Nephron (organoid): ENCODE results near the gene CST4.

Experiments used
- H3K27ac Mint-ChIP-seq, 3 experiments: 2 replicates each; pipeline ENCODE4 v1.8.0; 2020; ENCODE audit warnings: mixed read lengths in 3 of 3, mild to moderate bottlenecking in 2 of 3, moderate library complexity in 1 of 3
- H3K27me3 Mint-ChIP-seq: 2 replicates; pipeline ENCODE4 v1.8.0; 2021; ENCODE audit warnings: low read depth, mild to moderate bottlenecking, moderate library complexity, mixed read lengths
- H3K36me3 Mint-ChIP-seq: 2 replicates; pipeline ENCODE4 v1.8.0; 2020; ENCODE audit warnings: low read depth, mixed read lengths
- H3K4me1 Mint-ChIP-seq: 2 replicates; pipeline ENCODE4 v1.8.0; 2020; ENCODE audit warnings: mixed read lengths
- H3K4me3 Mint-ChIP-seq, 3 experiments: 2 replicates each; pipeline ENCODE4 v1.8.0; 2020; ENCODE audit warnings: mild to moderate bottlenecking in 3 of 3, mixed read lengths in 3 of 3, moderate library complexity in 2 of 3
- H3K9me3 Mint-ChIP-seq: 2 replicates; pipeline ENCODE4 v1.8.0; 2020; ENCODE audit warnings: mixed read lengths
- TF ChIP-seq, protein P1 (sequence below), 3 experiments: fragments of 200-600 bp; sonication (generic); IDR thresholded peaks; one replicate each; pipeline ENCODE4 v1.5.0; 2021; ENCODE audit warnings: antibody characterized with exemption in 3 of 3; ENCODE audit not compliant: unreplicated experiment in 3 of 3

Gene CST4

DNA sequence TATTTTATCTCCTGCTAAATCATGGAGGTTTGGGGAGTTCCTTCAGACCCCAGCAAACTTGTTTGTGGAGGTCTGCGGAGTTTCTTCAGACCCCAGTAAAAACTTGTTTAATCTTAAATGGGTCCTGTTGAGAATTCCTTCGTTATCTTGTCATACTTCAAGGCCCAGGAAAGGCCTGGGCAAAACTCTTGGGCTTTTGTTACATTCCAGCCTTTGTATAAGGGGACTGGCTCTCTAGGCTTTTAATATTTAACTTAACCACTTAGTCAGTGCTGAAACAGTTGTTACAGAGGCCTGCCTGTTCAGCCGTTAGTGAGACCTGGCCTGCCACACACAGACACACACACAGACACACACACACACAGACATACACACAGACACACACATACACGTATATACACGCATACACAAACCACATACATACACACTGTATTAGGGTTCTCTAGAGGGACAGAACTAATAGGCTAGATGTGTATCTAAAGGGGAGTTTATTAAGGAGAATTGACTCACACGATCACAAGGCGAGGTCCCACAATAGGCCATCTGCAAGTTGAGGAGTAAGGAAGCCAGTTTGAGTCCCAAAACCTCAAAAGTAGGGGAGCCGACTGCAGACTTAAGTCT lies 29.7 kb downstream of the CST4 start:
- H3K27ac Mint-ChIP-seq = peak overlapping the region; percentile 88 to 96 (median 95)
- peaks cover 14% of the 10 kb centered on the region for H3K4me1 Mint-ChIP-seq
- TF ChIP-seq, protein P1, sequence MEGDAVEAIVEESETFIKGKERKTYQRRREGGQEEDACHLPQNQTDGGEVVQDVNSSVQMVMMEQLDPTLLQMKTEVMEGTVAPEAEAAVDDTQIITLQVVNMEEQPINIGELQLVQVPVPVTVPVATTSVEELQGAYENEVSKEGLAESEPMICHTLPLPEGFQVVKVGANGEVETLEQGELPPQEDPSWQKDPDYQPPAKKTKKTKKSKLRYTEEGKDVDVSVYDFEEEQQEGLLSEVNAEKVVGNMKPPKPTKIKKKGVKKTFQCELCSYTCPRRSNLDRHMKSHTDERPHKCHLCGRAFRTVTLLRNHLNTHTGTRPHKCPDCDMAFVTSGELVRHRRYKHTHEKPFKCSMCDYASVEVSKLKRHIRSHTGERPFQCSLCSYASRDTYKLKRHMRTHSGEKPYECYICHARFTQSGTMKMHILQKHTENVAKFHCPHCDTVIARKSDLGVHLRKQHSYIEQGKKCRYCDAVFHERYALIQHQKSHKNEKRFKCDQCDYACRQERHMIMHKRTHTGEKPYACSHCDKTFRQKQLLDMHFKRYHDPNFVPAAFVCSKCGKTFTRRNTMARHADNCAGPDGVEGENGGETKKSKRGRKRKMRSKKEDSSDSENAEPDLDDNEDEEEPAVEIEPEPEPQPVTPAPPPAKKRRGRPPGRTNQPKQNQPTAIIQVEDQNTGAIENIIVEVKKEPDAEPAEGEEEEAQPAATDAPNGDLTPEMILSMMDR (IDR thresholded peaks at IDR 0.05; ENCODE audit: unreplicated experiment in 3 of 3) = no peak
- no peaks in the 10 kb centered on the region for H3K36me3 Mint-ChIP-seq
- H3K27me3 Mint-ChIP-seq = peaks cover 4% of the 10 kb centered on the region
- H3K4me3 Mint-ChIP-seq = no peak overlapping the region
- H3K9me3 Mint-ChIP-seq = no peaks in the 10 kb centered on the region

DNA sequence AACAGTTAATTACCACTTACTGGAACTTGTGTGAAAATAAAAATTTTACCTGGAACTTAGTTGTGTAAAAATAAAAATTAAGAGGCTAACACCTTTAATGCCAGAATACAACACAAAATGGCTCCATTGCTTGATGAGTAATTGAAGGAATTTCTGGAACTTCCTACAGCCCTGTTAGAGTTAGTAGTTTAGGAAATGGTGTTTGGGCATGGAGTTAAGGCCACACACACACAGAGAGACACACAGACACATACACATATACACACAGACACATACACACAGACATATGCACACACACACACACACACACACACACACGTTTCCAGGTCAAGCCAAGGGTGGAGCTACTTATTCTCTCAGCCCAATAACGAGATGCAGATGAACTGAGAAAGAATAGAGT lies 30.5 kb downstream of the CST4 start:
- H3K4me1 Mint-ChIP-seq = peaks cover 14% of the 10 kb centered on the region
- H3K27ac Mint-ChIP-seq = peak overlapping the region; percentile 88 to 96 (median 95)
- peaks cover 4% of the 10 kb centered on the region for H3K27me3 Mint-ChIP-seq
- TF ChIP-seq, protein P1 (IDR thresholded peaks at IDR 0.05; ENCODE audit: unreplicated experiment in 3 of 3) = no peak
- no peaks in the 10 kb centered on the region for H3K36me3 Mint-ChIP-seq
- no peak overlapping the region for H3K4me3 Mint-ChIP-seq
- H3K9me3 Mint-ChIP-seq = no peaks in the 10 kb centered on the region

DNA sequence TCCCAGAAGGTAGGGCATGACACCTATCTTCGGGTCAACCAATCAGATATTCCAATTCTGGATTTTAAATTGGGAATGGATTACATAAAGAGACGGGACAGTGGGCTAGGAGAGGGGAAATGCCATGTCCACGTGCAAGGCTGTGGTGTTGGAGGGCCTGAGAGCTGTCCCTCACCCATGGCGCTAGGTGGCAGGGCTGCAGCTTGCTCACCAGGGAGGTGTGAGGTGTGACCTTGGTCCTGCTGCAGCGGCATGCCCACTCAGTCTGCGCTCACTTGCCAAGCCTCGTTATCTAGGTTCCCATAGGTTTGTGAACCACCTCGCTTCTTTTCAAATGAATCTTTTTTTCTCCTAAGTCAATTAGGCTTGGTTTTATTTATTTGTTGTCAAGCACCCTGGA lies 31.6 kb downstream of the CST4 start:
- H3K27ac Mint-ChIP-seq = no peak overlapping the region
- H3K27me3 Mint-ChIP-seq = peaks cover 4% of the 10 kb centered on the region
- H3K4me3 Mint-ChIP-seq = no peak overlapping the region
- H3K36me3 Mint-ChIP-seq = no peaks in the 10 kb centered on the region
- no peaks in the 10 kb centered on the region for H3K9me3 Mint-ChIP-seq
- TF ChIP-seq, protein P1 (IDR thresholded peaks at IDR 0.05; ENCODE audit: unreplicated experiment in 3 of 3) = no peak
- peaks cover 14% of the 10 kb centered on the region for H3K4me1 Mint-ChIP-seq

DNA sequence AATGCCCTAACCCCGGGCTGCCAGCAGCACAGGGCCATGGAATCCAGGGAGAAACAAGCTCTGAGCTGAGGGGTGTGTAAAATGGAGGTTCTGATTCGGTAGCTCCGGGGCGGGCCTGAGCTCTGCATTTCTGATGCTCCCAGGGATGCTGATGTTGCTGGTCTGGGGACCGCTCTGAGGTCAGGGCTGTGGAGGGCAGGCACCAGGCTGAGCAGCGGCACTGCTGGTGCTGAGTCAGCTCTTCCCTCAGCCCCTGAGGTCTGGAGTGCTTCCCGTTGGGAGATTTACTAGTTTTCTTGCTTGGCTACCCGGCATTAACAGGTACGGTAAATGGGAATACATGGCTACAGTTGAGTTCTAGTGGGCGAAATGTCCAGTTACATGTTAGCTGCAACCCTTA lies 32.5 kb downstream of the CST4 start:
- H3K4me3 Mint-ChIP-seq = no peak overlapping the region
- TF ChIP-seq, protein P1 (IDR thresholded peaks at IDR 0.05; ENCODE audit: unreplicated experiment in 3 of 3) = no peak
- H3K36me3 Mint-ChIP-seq = no peaks in the 10 kb centered on the region
- no peaks in the 10 kb centered on the region for H3K9me3 Mint-ChIP-seq
- peak overlapping the region in 1 of 3 experiments; percentile 31 for H3K27ac Mint-ChIP-seq
- peaks cover 4% of the 10 kb centered on the region for H3K27me3 Mint-ChIP-seq
- H3K4me1 Mint-ChIP-seq = peaks cover 14% of the 10 kb centered on the region

DNA sequence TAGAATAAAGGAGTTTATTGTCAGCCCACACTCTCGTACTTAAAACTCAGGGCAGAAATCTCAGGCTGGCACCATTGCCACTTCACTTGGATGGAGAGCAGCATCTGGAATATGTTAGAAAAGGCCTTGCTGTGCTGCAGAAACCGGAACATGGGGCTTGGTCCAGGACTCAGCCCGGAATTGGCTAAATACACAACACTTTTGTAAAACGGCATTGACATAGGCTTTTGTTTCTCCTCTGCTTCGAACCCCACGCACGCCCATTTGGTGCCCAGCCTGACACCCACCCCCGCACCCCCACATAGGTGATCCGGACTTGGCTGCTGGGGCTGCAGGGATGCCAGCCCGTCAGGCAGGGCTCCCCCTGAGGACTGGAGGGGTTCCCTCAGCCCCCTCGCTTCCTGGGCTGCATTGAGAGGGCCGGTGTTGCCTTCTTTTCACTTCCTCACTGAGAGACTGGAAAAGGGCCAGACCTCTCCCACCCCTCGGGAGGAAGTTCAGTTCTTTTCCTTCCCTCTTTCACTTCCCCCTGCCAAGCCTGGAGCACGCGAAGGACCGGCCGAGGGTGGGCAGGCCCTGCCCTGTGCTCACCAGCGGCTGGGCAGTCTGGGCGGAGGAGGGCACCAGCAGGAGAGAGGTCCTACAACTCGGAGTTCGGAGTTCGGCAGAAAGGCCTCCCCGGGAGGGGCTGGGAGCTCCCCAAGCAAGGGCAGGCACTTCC lies 33.2 kb downstream of the CST4 start:
- H3K36me3 Mint-ChIP-seq = no peaks in the 10 kb centered on the region

More for the DNA sequence above, 33.2 kb downstream of the CST4 start:
- Mint-ChIP-seq H3K9me3 (no peaks in the 10 kb centered on the region), H3K27ac (no peak overlapping the region), H3K27me3 (peaks cover 4% of the 10 kb centered on the region), H3K4me1 (peaks cover 14% of the 10 kb centered on the region), H3K4me3 (no peak overlapping the region)
- TF ChIP-seq, protein P1 (IDR thresholded peaks at IDR 0.05; ENCODE audit: unreplicated experiment in 3 of 3) = no peak
